ENCODE measurements around the gene CAMSAP1.

GRCh38 chr9:135777623-135778177 lies 129.6 kb downstream of the CAMSAP1 start:
- TF ChIP-seq POLR2A (IDR thresholded peaks at IDR 0.05) (no peak), CTCF (IDR thresholded peaks at IDR 0.05) (no peak)
